Nephron progenitor cell (in vitro differentiated cells): ENCODE results near the gene PIH1D2.
A peak's percentile ranks its signal among the peaks of the same experiment; 100 is the strongest.
"Not testable (repeated sequence)": the region's sequence is repeated elsewhere in the genome, so short reads cannot be mapped to it uniquely, and the experiment has no call there.

ENCODE experiments used
- DNase-seq: peaks from one replicate; pipeline ENCODE4 v3.0.0; 2021
- H3K27ac Mint-ChIP-seq: 2 replicates; pipeline ENCODE4 v1.8.0; 2021; ENCODE audit warnings: mild to moderate bottlenecking, moderate library complexity, mixed read lengths
- H3K27me3 Mint-ChIP-seq: 2 replicates; pipeline ENCODE4 v1.8.0; 2021; ENCODE audit warnings: mild to moderate bottlenecking, low read depth, mixed read lengths; ENCODE audit not compliant: poor library complexity
- H3K36me3 Mint-ChIP-seq: 2 replicates; pipeline ENCODE4 v1.8.0; 2021; ENCODE audit warnings: low read depth, mixed read lengths
- H3K4me1 Mint-ChIP-seq: 2 replicates; pipeline ENCODE4 v1.8.0; 2021; ENCODE audit warnings: mixed read lengths
- H3K4me3 Mint-ChIP-seq: 2 replicates; pipeline ENCODE4 v1.8.0; 2021; ENCODE audit warnings: mild to moderate bottlenecking, moderate library complexity, mixed read lengths
- H3K9me3 Mint-ChIP-seq: 2 replicates; pipeline ENCODE4 v1.8.0; 2021; ENCODE audit warnings: mild to moderate bottlenecking, moderate library complexity, mixed read lengths
- CTCF ChIP-seq: fragments of 200-600 bp; sonication (generic); IDR thresholded peaks from 2 replicates; pipeline ENCODE4 v1.5.0; 2021; ENCODE audit warnings: antibody characterized with exemption

The PIH1D2 gene

GRCh38 chr11:112037527-112037926 is 36.3 kb downstream of the PIH1D2 start:
- DNase-seq, result no peak
- TF ChIP-seq CTCF, result no peak
- no peak overlapping the region for H3K27ac Mint-ChIP-seq
- no peaks in the 10 kb centered on the region for H3K9me3 Mint-ChIP-seq
- no peak overlapping the region for H3K4me3 Mint-ChIP-seq
- peaks cover 82% of the 10 kb centered on the region for H3K36me3 Mint-ChIP-seq
- no peaks in the 10 kb centered on the region for H3K4me1 Mint-ChIP-seq
- no peaks in the 10 kb centered on the region for H3K27me3 Mint-ChIP-seq

- no peaks in the 10 kb centered on the region for H3K9me3 Mint-ChIP-seq
- H3K27me3 Mint-ChIP-seq, result no peaks in the 10 kb centered on the region
- H3K27ac Mint-ChIP-seq, result no peak overlapping the region
- H3K4me3 Mint-ChIP-seq, result no peak overlapping the region
- peaks cover 74% of the 10 kb centered on the region for H3K36me3 Mint-ChIP-seq
- no peak for TF ChIP-seq CTCF
- DNase-seq, result no peak
- peaks cover 12% of the 10 kb centered on the region for H3K4me1 Mint-ChIP-seq
Measured at GRCh38 chr11:112033902-112034301, 39.9 kb downstream of the PIH1D2 start.

- H3K36me3 Mint-ChIP-seq, result peaks cover 60% of the 10 kb centered on the region
- H3K27me3 Mint-ChIP-seq, result peaks cover 3% of the 10 kb centered on the region
- no peak for DNase-seq
- peaks cover 29% of the 10 kb centered on the region for H3K4me1 Mint-ChIP-seq
- peaks cover 3% of the 10 kb centered on the region for H3K9me3 Mint-ChIP-seq
- no peak overlapping the region for H3K4me3 Mint-ChIP-seq
- no peak for TF ChIP-seq CTCF
- no peak overlapping the region for H3K27ac Mint-ChIP-seq
Measured at GRCh38 chr11:112029460-112029859, 44.4 kb downstream of the PIH1D2 start.

- not testable (repeated sequence) for H3K4me3 Mint-ChIP-seq, H3K27ac Mint-ChIP-seq, H3K9me3 Mint-ChIP-seq, H3K27me3 Mint-ChIP-seq, DNase-seq
- Mint-ChIP-seq H3K4me1 (peaks cover 40% of the 10 kb centered on the region), H3K36me3 (peaks cover 48% of the 10 kb centered on the region)
Measured at GRCh38 chr11:112026784-112027410, 46.9 kb downstream of the PIH1D2 start.

- Mint-ChIP-seq H3K27me3 (peaks cover 3% of the 10 kb centered on the region), H3K36me3 (peaks cover 45% of the 10 kb centered on the region), H3K9me3 (peaks cover 3% of the 10 kb centered on the region), H3K27ac (peak overlapping the region; percentile 99), H3K4me1 (peaks cover 40% of the 10 kb centered on the region), H3K4me3 (peak overlapping the region; percentile 99)
- no peak for TF ChIP-seq CTCF
- DNase-seq, result no peak
Measured at GRCh38 chr11:112025707-112026106, 48.1 kb downstream of the PIH1D2 start.

- Mint-ChIP-seq H3K9me3 (peaks cover 3% of the 10 kb centered on the region), H3K4me3 (peak within 1 kb of the TSS; percentile 99), H3K27ac (peak within 1 kb of the TSS; percentile 99), H3K27me3 (peaks cover 3% of the 10 kb centered on the region), H3K36me3 (peaks cover 45% of the 10 kb centered on the region), H3K4me1 (peaks cover 37% of the 10 kb centered on the region)
- peak; percentile 96 for DNase-seq
- no peak for TF ChIP-seq CTCF
Measured at GRCh38 chr11:112024773-112025678, 48.8 kb downstream of the PIH1D2 start, which contains the start of gene DLAT. Gene DLAT, plus strand, starts transcription at chr11:112025408. Its CDS starts 65 bp downstream, at chr11:112025473.
